Measurements from ENCODE around the gene CFL2.

The CFL2 gene

GRCh38 chr14:34685819-34686428 lies 28.5 kb downstream of the CFL2 start:
- DNase-seq (ENCODE audit: low read depth), result no peak
- no peak overlapping the region for H3K4me3 ChIP-seq (ENCODE audit: low read depth, low read length)
- TF ChIP-seq CTCF (IDR thresholded peaks at IDR 0.05; ENCODE audit: low read depth, low read length) (no peak), MAX (IDR thresholded peaks at IDR 0.05; ENCODE audit: low read depth, low read length) (no peak), POLR2A (IDR thresholded peaks at IDR 0.05; ENCODE audit: extremely low read depth, insufficient read length) (no peak), MYC (IDR thresholded peaks at IDR 0.05; ENCODE audit: low read depth, low read length) (no peak)

- no peak for TF ChIP-seq POLR2A (IDR thresholded peaks at IDR 0.05; ENCODE audit: extremely low read depth, insufficient read length)
- H3K4me3 ChIP-seq (ENCODE audit: low read depth, low read length), result no peak overlapping the region
- DNase-seq (ENCODE audit: low read depth), result peak; percentile 72
Observed at GRCh38 chr14:34684578-34684977, 29.8 kb downstream of the CFL2 start.

GRCh38 chr14:34682787-34683321 lies 31.5 kb downstream of the CFL2 start:
- DNase-seq (ENCODE audit: low read depth), result peak; percentile 13
- TF ChIP-seq MAX (IDR thresholded peaks at IDR 0.05; ENCODE audit: low read depth, low read length) (no peak), CTCF (IDR thresholded peaks at IDR 0.05; ENCODE audit: low read depth, low read length) (no peak), POLR2A (IDR thresholded peaks at IDR 0.05; ENCODE audit: extremely low read depth, insufficient read length) (no peak), MYC (IDR thresholded peaks at IDR 0.05; ENCODE audit: low read depth, low read length) (no peak)
- H3K4me3 ChIP-seq (ENCODE audit: low read depth, low read length), result no peak overlapping the region

- no peak overlapping the region for H3K4me3 ChIP-seq (ENCODE audit: low read depth, low read length)
- TF ChIP-seq POLR2A (IDR thresholded peaks at IDR 0.05; ENCODE audit: extremely low read depth, insufficient read length), result no peak
- TF ChIP-seq MYC (IDR thresholded peaks at IDR 0.05; ENCODE audit: low read depth, low read length), result no peak
- TF ChIP-seq MAX (IDR thresholded peaks at IDR 0.05; ENCODE audit: low read depth, low read length), result no peak
- TF ChIP-seq CTCF (IDR thresholded peaks at IDR 0.05; ENCODE audit: low read depth, low read length), result no peak
- DNase-seq (ENCODE audit: low read depth), result no peak
Observed at GRCh38 chr14:34680806-34681479, 33.5 kb downstream of the CFL2 start.

- no peak for DNase-seq (ENCODE audit: low read depth)
- H3K4me3 ChIP-seq (ENCODE audit: low read depth, low read length), result no peak overlapping the region
- no peak for TF ChIP-seq POLR2A (IDR thresholded peaks at IDR 0.05; ENCODE audit: extremely low read depth, insufficient read length)
- TF ChIP-seq CTCF (IDR thresholded peaks at IDR 0.05; ENCODE audit: low read depth, low read length), result no peak
- TF ChIP-seq MAX (IDR thresholded peaks at IDR 0.05; ENCODE audit: low read depth, low read length), result no peak
- TF ChIP-seq MYC (IDR thresholded peaks at IDR 0.05; ENCODE audit: low read depth, low read length), result no peak
Observed at GRCh38 chr14:34678735-34679134, 35.7 kb downstream of the CFL2 start.

- DNase-seq (ENCODE audit: low read depth), result no peak
- TF ChIP-seq POLR2A (IDR thresholded peaks at IDR 0.05; ENCODE audit: extremely low read depth, insufficient read length) (no peak), MYC (IDR thresholded peaks at IDR 0.05; ENCODE audit: low read depth, low read length) (no peak), MAX (IDR thresholded peaks at IDR 0.05; ENCODE audit: low read depth, low read length) (no peak), CTCF (IDR thresholded peaks at IDR 0.05; ENCODE audit: low read depth, low read length) (no peak)
- H3K4me3 ChIP-seq (ENCODE audit: low read depth, low read length), result no peak overlapping the region
Observed at GRCh38 chr14:34678306-34678705, 36.1 kb downstream of the CFL2 start.
